ENCODE data around the gene TLE4. TPM values are rescaled to one million over a fixed set of nuclear protein-coding genes. Genes with fewer than 3 reads are reported as not detected.

TLE4 gene
- total and polyA plus RNA-seq, 2 of the 13 experiments (the other 11 are each of a cell fraction or from before 2014, with no cell fraction given) = 2.0 to 2.3 TPM

DNA sequence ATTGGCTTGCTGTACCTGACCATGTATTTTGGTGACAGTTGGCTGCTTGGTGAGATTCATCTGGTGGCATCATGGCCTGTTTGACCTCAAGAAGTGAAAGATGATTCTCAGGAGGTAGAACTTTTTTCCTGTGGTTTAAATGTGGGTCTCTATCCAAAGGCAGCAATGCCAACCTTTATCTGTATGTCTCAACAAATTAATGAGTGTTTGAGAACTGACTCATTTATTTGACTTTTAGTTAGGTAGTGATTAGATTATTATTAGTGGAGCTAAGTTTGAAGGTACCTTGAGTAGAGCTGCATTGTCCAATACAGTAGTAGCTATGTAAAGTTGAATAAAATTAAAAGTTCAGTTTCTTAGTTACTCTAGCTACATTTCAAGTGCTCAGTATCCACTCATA lies 48.2 kb downstream of the TLE4 start:
- no peak for ATAC-seq
- no peak overlapping the region for H3K4me3 ChIP-seq (replicated peaks in 1 of 3; ENCODE audit: insufficient read depth in 1 of 3, low read depth in 2 of 3, low read length in 3 of 3)
- H2AFZ ChIP-seq (ENCODE audit: low read length) = no peak overlapping the region
- no TSS peak for BruUV-seq (replicated peaks)
- peaks cover 23% of the 10 kb centered on the region; the same call in 1 of the 2 replicates for H3K9me3 ChIP-seq (ENCODE audit: low read length)
- no peak for TF ChIP-seq ZBTB21 (CRISPR knock-in tag; IDR thresholded peaks at IDR 0.05)
- TF ChIP-seq, protein P1, sequence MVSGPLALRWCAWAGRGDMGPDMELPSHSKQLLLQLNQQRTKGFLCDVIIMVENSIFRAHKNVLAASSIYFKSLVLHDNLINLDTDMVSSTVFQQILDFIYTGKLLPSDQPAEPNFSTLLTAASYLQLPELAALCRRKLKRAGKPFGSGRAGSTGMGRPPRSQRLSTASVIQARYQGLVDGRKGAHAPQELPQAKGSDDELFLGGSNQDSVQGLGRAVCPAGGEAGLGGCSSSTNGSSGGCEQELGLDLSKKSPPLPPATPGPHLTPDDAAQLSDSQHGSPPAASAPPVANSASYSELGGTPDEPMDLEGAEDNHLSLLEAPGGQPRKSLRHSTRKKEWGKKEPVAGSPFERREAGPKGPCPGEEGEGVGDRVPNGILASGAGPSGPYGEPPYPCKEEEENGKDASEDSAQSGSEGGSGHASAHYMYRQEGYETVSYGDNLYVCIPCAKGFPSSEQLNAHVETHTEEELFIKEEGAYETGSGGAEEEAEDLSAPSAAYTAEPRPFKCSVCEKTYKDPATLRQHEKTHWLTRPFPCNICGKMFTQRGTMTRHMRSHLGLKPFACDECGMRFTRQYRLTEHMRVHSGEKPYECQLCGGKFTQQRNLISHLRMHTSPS (CRISPR knock-in tag; IDR thresholded peaks at IDR 0.05; ENCODE audit: low read depth) = no peak
- no peak for TF ChIP-seq ZNF768 (CRISPR knock-in tag; IDR thresholded peaks at IDR 0.05)
- no peak for TF ChIP-seq SP140L (CRISPR knock-in tag; IDR thresholded peaks at IDR 0.05; ENCODE audit: borderline replicate concordance)
- TF ChIP-seq ZNF720 (CRISPR knock-in tag; IDR thresholded peaks at IDR 0.05) = no peak
- no peaks in the 10 kb centered on the region for H3K27me3 ChIP-seq (ENCODE audit: control insufficient read depth in 1 of 2, insufficient read depth in 2 of 2, low read length in 2 of 2)
- no peaks in the 10 kb centered on the region for H3K36me3 ChIP-seq (replicated peaks in 1 of 2; ENCODE audit: control insufficient read depth in 1 of 2, insufficient read depth in 2 of 2, low read length in 2 of 2)
- H3K27ac ChIP-seq (ENCODE audit: extremely low read length, insufficient read depth, low read length) = no peak overlapping the region
- no peak overlapping the region for H3K4me2 ChIP-seq (ENCODE audit: low read depth, low read length)
- H3K4me1 ChIP-seq (ENCODE audit: insufficient read depth, low read length) = no peaks in the 10 kb centered on the region
- no peaks in the 10 kb centered on the region for H3K79me2 ChIP-seq (ENCODE audit: insufficient read depth, low read length)
- ChIA-PET POLR2A (no interaction called here), CTCF (ENCODE audit: low intra/inter-chr PET ratio, low total read pairs) (no interaction called here)
- no peak overlapping the region for H3K9ac ChIP-seq (ENCODE audit: insufficient read depth, low read depth, low read length)
- no peaks in the 10 kb centered on the region for H4K20me1 ChIP-seq (ENCODE audit: insufficient read depth, low read length)
- intact Hi-C loops (cut with micrococcal nuclease; ENCODE audit: unreplicated experiment) (no loop called here), in situ Hi-C loops (cut with HindIII; ENCODE audit: extremely low pct_ligation_motif_present, low pct_unique_long_range_greater_than_20kb) (no loop called here)
- no peak for FAIRE-seq
- no peak for DNase-seq (ENCODE audit: low spot score)

DNA sequence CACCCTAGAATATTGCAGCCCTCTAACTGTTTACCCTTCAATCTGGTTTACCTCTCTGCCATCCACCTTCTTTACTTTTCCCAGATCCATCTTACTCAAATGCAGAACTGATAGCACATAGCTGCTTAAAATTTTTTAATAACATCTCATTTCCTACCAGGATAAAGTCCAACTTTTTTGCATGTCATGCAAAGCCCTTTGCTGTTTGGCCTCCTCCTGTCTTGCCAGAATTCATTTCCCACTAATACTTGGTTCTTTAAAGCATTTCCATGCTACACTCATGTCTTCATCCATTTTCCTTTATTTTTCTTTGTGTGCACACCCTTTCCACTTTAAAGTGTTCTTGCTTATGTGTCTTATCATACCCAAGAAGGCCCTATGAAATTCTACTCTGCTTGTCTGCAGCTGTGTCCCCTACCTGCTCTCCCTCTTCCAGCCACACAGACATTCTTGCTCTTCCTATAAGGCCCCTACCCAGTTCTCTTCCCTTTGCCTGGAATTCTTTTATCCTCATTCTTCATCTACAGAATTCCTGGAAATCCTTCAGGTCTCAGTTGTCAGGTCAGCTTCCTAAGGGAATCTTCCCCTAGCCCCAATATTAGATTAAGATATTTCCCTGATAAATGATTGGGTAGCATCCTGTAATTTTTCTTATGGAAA lies 50.3 kb downstream of the TLE4 start:
- Histone ChIP-seq H3K27me3 (ENCODE audit: control insufficient read depth in 1 of 2, insufficient read depth in 2 of 2, low read length in 2 of 2) (no peaks in the 10 kb centered on the region), H3K9me3 (ENCODE audit: low read length) (peaks cover 20% of the 10 kb centered on the region; the same call in 1 of the 2 replicates), H3K27ac (ENCODE audit: extremely low read length, insufficient read depth, low read length) (no peak overlapping the region), H3K4me1 (ENCODE audit: insufficient read depth, low read length) (no peaks in the 10 kb centered on the region), H4K20me1 (ENCODE audit: insufficient read depth, low read length) (no peaks in the 10 kb centered on the region), H3K9ac (ENCODE audit: insufficient read depth, low read depth, low read length) (no peak overlapping the region), H3K4me3 (replicated peaks in 1 of 3; ENCODE audit: insufficient read depth in 1 of 3, low read depth in 2 of 3, low read length in 3 of 3) (no peak overlapping the region), H3K36me3 (replicated peaks in 1 of 2; ENCODE audit: control insufficient read depth in 1 of 2, insufficient read depth in 2 of 2, low read length in 2 of 2) (no peaks in the 10 kb centered on the region), H3K4me2 (ENCODE audit: low read depth, low read length) (no peak overlapping the region), H2AFZ (ENCODE audit: low read length) (no peak overlapping the region), H3K79me2 (ENCODE audit: insufficient read depth, low read length) (no peaks in the 10 kb centered on the region)
- no peak for ATAC-seq
- intact Hi-C loops (cut with micrococcal nuclease; ENCODE audit: unreplicated experiment) = no loop called here
- no peak for FAIRE-seq
- ChIA-PET POLR2A (no interaction called here), CTCF (ENCODE audit: low intra/inter-chr PET ratio, low total read pairs) (no interaction called here)
- DNase-seq (ENCODE audit: low spot score) = no peak
- no TSS peak for BruUV-seq (replicated peaks)
- in situ Hi-C loops (cut with HindIII; ENCODE audit: extremely low pct_ligation_motif_present, low pct_unique_long_range_greater_than_20kb) = no loop called here
- TF ChIP-seq PPARG (CRISPR knock-in tag; conservative IDR thresholded peaks at IDR 0.05) (no peak), CBX2 (IDR thresholded peaks at IDR 0.05; ENCODE audit: low read depth, low read length) (no peak), CBX2 (CRISPR knock-in tag; IDR thresholded peaks at IDR 0.05; ENCODE audit: low read depth) (no peak), KLF13 (CRISPR knock-in tag; IDR thresholded peaks at IDR 0.05) (no peak), HDAC6 (IDR thresholded peaks at IDR 0.05; ENCODE audit: low read depth, low read length) (no peak), THAP8 (CRISPR knock-in tag; IDR thresholded peaks at IDR 0.05; ENCODE audit: borderline replicate concordance) (no peak), MEIS1 (CRISPR knock-in tag; IDR thresholded peaks at IDR 0.05; ENCODE audit: borderline replicate concordance) (no peak)
- TF ChIP-seq, protein P2, sequence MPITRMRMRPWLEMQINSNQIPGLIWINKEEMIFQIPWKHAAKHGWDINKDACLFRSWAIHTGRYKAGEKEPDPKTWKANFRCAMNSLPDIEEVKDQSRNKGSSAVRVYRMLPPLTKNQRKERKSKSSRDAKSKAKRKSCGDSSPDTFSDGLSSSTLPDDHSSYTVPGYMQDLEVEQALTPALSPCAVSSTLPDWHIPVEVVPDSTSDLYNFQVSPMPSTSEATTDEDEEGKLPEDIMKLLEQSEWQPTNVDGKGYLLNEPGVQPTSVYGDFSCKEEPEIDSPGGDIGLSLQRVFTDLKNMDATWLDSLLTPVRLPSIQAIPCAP (CRISPR knock-in tag; IDR thresholded peaks at IDR 0.05; ENCODE audit: low read depth) = no peak

Data from HepG2 (cell line).